HFFc6 (cell line): Measurements from ENCODE around the gene COL8A1. TPM values are rescaled to one million over a fixed set of nuclear protein-coding genes. Genes with fewer than 3 reads are reported as not detected.

ENCODE experiments used
- DNase-seq: peaks from one replicate; pipeline ENCODE4 v3.0.0-alpha.2; 2018
- H3K27ac Mint-ChIP-seq: 2 replicates; pipeline ENCODE4 v1.8.0; 2020; ENCODE audit warnings: mild to moderate bottlenecking, mixed read lengths
- H3K27me3 Mint-ChIP-seq: 2 replicates; pipeline ENCODE4 v1.8.0; 2021; ENCODE audit warnings: mild to moderate bottlenecking, moderate library complexity, mixed read lengths; ENCODE audit not compliant: insufficient read depth
- H3K36me3 Mint-ChIP-seq: 2 replicates; pipeline ENCODE4 v1.8.0; 2021; ENCODE audit warnings: low read depth, mixed read lengths
- H3K4me1 Mint-ChIP-seq: 2 replicates; pipeline ENCODE4 v1.8.0; 2020; ENCODE audit warnings: low read depth, mixed read lengths
- H3K4me3 Mint-ChIP-seq: 2 replicates; pipeline ENCODE4 v1.8.0; 2020; ENCODE audit warnings: mild to moderate bottlenecking, moderate library complexity, mixed read lengths
- H3K9me3 Mint-ChIP-seq: 2 replicates; pipeline ENCODE4 v1.8.0; 2020; ENCODE audit warnings: mild to moderate bottlenecking, mixed read lengths
- total RNA-seq, 6 experiments: library from RNA; stranded (reverse); fragmentation: NEBNext Ultra II Directional; extraction: Animal tissue kit (Norgen Biotek cat#: 25700); gene quantifications; 2 replicates in 1 of 6; 3 replicates in 5 of 6; pipeline ENCODE4 v1.2.3, GENCODE V29; 2021
- TF ChIP-seq, protein P1 (sequence below): fragments of 200-600 bp; sonication (generic); IDR thresholded peaks from 2 replicates; pipeline ENCODE4 v1.5.0; 2021; ENCODE audit warnings: antibody characterized with exemption, mild to moderate bottlenecking

COL8A1 gene
- total RNA-seq, 6 experiments from 2014 or later: 27.3 to 88.7 (median 30.1) TPM

DNA sequence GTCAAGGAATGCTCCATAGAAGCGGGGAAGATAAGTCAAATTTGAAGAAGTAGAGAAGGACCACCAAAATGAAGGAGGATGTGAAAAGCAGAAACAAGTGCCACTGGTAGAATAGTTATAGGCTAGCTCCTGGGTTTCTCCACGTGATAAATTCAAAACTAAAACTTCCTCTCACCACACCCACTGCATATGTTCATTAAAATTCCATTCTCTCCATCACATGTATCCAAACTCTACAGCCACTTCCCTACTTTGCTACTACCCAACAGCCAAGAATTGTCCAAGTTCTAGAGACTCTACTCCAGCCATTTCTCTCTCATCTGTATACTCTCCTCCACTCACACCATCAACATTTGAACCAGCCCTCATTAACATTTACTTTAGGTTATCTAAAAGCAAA lies 60.5 kb downstream of the COL8A1 start:
- no peaks in the 10 kb centered on the region; the same call in 1 of the 2 replicates for H3K27me3 Mint-ChIP-seq
- no peaks in the 10 kb centered on the region for H3K9me3 Mint-ChIP-seq
- TF ChIP-seq, protein P1, sequence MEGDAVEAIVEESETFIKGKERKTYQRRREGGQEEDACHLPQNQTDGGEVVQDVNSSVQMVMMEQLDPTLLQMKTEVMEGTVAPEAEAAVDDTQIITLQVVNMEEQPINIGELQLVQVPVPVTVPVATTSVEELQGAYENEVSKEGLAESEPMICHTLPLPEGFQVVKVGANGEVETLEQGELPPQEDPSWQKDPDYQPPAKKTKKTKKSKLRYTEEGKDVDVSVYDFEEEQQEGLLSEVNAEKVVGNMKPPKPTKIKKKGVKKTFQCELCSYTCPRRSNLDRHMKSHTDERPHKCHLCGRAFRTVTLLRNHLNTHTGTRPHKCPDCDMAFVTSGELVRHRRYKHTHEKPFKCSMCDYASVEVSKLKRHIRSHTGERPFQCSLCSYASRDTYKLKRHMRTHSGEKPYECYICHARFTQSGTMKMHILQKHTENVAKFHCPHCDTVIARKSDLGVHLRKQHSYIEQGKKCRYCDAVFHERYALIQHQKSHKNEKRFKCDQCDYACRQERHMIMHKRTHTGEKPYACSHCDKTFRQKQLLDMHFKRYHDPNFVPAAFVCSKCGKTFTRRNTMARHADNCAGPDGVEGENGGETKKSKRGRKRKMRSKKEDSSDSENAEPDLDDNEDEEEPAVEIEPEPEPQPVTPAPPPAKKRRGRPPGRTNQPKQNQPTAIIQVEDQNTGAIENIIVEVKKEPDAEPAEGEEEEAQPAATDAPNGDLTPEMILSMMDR: no peak
- no peak overlapping the region for H3K27ac Mint-ChIP-seq
- DNase-seq: no peak
- H3K36me3 Mint-ChIP-seq: peaks cover 18% of the 10 kb centered on the region
- H3K4me1 Mint-ChIP-seq: peaks cover 72% of the 10 kb centered on the region
- H3K4me3 Mint-ChIP-seq: no peak overlapping the region

DNA sequence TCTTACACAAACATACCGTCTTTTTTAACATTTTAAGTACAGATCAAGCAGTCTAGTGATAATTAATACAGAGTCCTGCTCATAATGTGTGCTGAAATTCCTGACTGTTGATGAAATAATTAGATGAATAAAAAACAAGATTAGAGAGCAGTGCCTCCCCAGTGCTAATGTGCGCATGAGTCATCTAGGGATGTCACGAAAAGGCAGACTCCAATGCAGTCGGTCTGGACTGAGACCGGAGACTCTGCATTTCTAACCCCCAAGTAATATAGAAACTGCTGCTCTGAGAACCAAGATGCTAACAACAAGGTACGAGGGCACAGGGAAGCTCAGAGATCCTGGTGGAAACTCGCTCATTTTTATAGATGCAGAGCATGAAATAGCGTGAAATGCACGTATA lies 61.4 kb downstream of the COL8A1 start:
- peaks cover 66% of the 10 kb centered on the region for H3K4me1 Mint-ChIP-seq
- no peaks in the 10 kb centered on the region for H3K9me3 Mint-ChIP-seq
- TF ChIP-seq, protein P1: no peak
- DNase-seq: peak; percentile 38
- peaks cover 18% of the 10 kb centered on the region for H3K36me3 Mint-ChIP-seq
- H3K27me3 Mint-ChIP-seq: no peaks in the 10 kb centered on the region; the same call in 1 of the 2 replicates
- 0 out of 2 replicates have a peak overlapping the region, but pooled peaks have one; percentile 2 for H3K27ac Mint-ChIP-seq
- H3K4me3 Mint-ChIP-seq: peak overlapping the region; percentile 0; the same call in 1 of the 2 replicates

DNA sequence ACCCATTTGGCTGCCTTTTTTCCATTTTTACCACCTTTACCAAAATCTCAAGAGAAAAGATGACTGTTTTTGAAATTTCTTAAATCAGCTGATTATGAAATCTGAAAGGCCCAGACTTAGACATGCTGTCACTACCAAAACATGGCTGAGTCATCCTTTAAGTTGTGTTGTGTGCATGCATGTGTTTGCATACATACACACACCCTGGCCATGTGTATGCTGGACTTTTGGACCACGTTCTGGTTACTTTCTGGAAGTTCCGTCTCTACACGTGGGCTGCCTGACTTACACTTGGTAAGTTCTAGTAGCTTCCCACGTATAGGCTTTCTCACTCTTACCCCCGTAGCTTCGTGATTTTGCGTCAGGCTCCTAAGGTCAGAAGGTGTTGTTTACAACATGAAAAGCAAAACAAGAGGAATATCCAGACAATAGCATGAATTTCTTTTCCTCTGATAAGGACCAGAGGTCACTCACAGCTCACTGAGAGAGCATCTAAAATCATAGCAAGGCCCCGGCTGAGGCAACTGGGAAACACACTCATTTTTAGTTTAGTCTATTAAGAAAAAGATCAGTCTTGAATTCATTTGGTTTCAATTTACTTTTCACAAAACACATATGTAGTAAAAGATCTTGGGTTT lies 62.4 kb downstream of the COL8A1 start:
- H3K9me3 Mint-ChIP-seq: no peaks in the 10 kb centered on the region
- peaks cover 60% of the 10 kb centered on the region for H3K4me1 Mint-ChIP-seq
- no peaks in the 10 kb centered on the region; the same call in 1 of the 2 replicates for H3K27me3 Mint-ChIP-seq
- H3K36me3 Mint-ChIP-seq: peaks cover 18% of the 10 kb centered on the region
- no peak for DNase-seq
- no peak overlapping the region for H3K4me3 Mint-ChIP-seq
- peak overlapping the region; percentile 8; the same call in 1 of the 2 replicates for H3K27ac Mint-ChIP-seq
- TF ChIP-seq, protein P1: no peak

DNA sequence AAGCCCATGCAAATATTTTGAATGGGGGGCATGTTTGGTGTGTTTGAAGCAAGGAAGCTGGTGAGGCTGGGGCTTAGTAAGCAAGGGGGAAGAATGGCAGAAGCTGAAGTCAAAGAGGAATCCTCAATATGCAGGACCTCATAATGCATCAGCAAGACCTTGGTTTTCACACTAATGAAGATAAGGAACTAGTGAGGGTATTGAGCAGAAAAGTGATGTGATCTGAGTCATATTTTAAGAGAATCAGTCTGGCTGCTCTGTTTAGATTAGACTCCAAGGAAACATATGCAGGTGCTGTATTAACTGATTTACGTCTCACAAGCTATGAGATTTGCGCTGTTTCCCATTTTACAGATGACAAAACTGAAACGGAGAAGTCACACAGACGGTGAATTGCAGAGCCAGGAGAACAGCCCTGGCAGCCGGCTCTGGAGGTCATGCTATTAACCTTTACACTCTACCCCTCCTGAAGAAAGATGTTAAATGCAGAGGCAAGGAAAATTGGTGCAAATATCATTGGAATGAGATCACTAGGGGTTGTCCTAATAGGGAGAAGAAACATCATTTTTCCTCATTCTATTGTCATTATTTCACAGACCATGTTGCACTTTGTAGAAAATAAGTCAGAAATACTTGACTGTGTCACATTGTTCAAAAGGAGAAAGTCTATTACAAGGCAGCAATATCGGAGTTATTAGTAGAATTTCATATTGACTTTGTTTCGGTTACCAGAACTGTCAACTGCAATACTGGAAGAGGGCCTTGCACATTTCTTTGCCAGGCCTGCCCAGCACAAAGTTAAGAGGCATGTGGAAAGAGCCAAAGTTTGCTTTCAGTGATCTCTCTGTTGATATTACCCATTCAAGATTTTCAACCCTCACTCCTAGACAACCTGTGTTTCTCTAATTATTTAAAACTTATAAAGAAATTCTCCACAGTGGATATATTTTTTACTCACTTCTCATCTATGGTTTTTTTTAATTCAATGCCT lies 64.9 kb downstream of the COL8A1 start:
- no peaks in the 10 kb centered on the region for H3K9me3 Mint-ChIP-seq
- DNase-seq: no peak
- TF ChIP-seq, protein P1: no peak
- no peak overlapping the region for H3K4me3 Mint-ChIP-seq
- no peaks in the 10 kb centered on the region; the same call in 1 of the 2 replicates for H3K27me3 Mint-ChIP-seq
- H3K36me3 Mint-ChIP-seq: peaks cover 10% of the 10 kb centered on the region; the same call in 1 of the 2 replicates
- H3K4me1 Mint-ChIP-seq: peaks cover 58% of the 10 kb centered on the region
- no peak overlapping the region for H3K27ac Mint-ChIP-seq

DNA sequence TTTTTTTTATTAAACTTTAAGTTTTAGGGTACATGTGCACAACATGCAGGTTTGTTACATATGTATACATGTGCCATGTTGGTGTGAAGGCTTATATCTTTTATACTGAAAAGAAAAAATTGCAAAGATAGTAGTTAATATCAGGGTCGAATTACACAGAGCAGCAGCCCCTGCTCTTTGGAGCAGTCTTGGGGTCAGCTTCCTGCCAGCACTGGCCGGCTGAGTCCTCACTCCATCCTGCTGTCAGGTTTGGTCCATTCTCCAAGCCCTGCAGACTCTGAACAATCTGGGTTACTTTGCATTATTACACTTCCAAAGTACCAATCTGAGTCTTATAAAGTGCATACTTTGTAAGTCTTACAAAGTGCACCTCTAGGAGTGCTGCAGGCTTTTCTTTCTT lies 66.0 kb downstream of the COL8A1 start:
- DNase-seq: no peak
- Mint-ChIP-seq H3K36me3 (peaks cover 7% of the 10 kb centered on the region; the same call in 1 of the 2 replicates), H3K4me3 (no peak overlapping the region), H3K9me3 (no peaks in the 10 kb centered on the region), H3K27ac (no peak overlapping the region), H3K4me1 (peaks cover 49% of the 10 kb centered on the region), H3K27me3 (no peaks in the 10 kb centered on the region; the same call in none of the 2 replicates)
- TF ChIP-seq, protein P1: no peak
